Ammon's horn (tissue), 1 donor: Measurements from ENCODE around the gene CCDC51.
A peak's percentile ranks its signal among the peaks of the same experiment; 100 is the strongest.
"Not testable (repeated sequence)": the region's sequence is repeated elsewhere in the genome, so short reads cannot be mapped to it uniquely, and the experiment has no call there.

ENCODE experiments used
- DNase-seq: peaks from one replicate; pipeline ENCODE4 v3.0.0-alpha.2; 2016; ENCODE audit warnings: low spot score

CCDC51 gene

DNA sequence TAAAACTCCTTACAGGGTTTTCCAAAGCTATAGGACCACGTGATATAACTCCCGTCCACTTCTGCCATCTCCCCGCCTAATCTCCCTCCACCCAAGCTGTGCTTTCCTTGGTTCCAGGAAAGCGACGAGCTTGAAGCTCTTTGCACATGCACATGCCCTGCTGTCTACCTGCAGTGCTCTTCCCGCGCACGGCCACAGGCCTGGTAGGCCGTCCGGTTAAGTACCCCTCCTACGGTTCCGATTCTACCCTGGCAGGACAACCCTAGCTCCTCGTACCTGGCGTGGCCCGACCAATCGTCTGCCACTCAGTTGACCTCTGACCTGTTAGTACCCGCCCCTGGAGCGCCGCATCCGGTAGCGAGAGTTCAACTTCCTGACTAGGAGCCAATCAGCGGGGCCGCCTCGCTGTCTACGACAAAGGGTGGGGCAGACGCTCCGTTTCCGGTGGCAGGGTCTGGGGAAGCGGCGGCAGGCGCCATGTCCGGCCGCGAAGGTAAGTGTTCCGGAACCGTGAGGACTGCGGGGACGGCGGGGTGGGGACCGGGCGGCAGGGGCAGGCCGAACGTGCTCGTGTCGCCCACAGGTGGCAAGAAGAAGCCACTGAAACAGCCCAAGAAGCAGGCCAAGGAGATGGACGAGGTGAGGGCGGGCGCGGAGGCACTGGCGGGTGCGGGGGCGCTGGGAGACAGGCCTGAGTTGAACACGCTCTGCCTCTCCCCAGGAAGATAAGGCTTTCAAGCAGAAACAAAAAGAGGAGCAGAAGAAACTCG lies at the start of gene CCDC51, which contains the start of gene TMA7:
CCDC51 (minus strand) TSS at position 300 of the 770 bp plus-strand sequence. CDS start 4,991 bp downstream, outside the sequence.
TMA7 (plus strand) TSS at position 438 of the 770 bp plus-strand sequence; CDS start at position 478, 40 bp downstream.
- peak; percentile 99 for DNase-seq

- no peak for DNase-seq
These were observed 47.0 kb upstream of the CCDC51 start for GRCh38 chr3:48486952-48487351.

DNA sequence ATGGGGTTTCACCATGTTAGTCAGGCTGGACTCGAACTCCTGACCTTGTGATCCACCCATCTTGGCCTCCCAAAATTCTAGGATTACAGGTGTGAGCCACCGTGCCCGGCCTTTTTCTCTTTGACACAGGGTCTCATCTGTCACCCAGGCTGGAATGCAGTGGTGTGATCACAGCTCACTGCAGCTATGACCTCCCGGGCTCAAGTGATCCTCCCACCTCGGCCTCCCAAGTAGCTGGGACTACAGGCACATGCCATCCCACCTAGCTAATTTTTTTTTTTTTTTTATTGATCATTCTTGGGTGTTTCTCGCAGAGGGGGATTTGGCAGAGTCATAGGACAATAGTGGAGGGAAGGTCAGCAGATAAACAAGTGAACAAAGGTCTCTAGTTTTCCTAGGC lies 42.9 kb upstream of the CCDC51 start:
- not testable (repeated sequence) for DNase-seq

DNA sequence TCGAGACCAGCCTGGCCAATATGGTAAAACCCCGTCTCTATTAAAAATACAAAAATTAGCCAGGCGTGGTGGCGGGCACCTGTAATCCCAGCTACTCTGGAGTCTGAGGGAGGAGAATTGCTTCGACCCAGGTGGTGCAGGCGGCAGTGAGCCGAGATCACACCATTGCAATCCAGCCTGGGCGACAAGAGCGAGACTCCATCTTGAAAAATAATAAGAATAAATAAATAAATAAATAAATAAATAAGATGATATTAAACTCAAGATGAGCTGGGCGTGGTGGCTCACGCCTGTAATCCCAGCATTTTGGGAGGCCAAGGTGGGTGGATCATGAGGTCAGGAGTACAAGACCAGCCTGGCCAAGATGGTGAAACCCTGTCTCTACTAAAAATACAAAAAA lies 41.0 kb upstream of the CCDC51 start:
- not testable (repeated sequence) for DNase-seq

- no peak for DNase-seq
These were observed 39.0 kb upstream of the CCDC51 start for GRCh38 chr3:48478626-48479555.

- DNase-seq, result no peak
These were observed 38.1 kb upstream of the CCDC51 start for GRCh38 chr3:48477959-48478520.

GRCh38 chr3:48476426-48477053 lies 36.6 kb upstream of the CCDC51 start:
- no peak for DNase-seq

GRCh38 chr3:48475188-48475587 lies 35.3 kb upstream of the CCDC51 start:
- no peak for DNase-seq

DNA sequence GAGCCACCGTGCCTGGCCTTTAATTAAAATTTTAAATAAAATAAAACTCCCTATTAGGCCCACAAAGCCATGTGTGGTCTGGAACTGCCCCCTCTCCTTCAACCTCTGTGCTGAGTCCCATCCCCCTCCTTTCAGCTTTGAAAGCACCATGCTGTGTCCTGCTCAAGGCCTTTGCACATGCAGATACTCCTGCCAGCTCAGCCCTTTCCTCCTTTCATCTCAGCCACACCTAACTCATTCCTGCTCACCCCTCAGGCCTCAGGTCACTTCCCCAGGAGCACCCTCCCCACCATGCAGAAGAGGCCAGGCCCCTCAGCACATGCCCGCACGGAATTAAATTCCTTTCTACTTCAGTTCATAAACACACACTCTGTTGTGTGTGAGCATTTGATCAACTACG lies 34.7 kb upstream of the CCDC51 start:
- no peak for DNase-seq

DNA sequence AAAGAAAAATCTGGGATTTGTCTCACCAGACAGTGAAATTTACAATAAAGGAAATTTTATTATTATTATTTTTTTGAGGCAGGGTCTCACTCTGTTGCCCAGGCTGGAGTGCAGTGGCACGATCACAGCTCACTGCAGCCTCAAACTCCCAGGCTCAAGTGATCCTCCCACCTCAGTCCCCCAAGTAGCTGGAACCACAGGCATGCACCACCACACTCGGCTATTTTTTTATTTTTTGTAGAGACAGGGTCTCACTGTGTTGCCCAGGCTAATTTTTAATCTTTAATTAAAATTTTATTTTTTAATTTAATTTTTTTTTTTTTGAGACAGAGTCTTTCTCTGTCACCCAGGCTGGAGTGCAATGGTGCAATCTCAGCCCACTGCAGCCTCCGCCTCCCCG lies 34.1 kb upstream of the CCDC51 start:
- not testable (repeated sequence) for DNase-seq

DNA sequence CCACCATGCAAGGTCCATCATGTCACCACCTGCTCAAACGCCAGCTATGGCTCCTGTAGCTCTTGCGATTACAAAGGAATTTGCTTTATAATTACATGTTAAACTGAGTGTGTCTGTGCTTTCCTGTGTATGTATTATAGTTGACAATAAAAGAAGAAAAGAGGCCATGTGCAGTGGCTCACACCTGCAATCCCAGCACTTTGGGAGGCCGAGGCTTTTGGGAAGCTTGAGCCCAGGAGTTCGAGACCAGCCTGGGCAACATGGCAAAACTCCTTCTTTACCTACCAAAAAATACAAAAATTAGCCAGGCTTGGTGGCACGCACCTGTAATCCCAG lies 33.7 kb upstream of the CCDC51 start:
- no peak for DNase-seq

DNA sequence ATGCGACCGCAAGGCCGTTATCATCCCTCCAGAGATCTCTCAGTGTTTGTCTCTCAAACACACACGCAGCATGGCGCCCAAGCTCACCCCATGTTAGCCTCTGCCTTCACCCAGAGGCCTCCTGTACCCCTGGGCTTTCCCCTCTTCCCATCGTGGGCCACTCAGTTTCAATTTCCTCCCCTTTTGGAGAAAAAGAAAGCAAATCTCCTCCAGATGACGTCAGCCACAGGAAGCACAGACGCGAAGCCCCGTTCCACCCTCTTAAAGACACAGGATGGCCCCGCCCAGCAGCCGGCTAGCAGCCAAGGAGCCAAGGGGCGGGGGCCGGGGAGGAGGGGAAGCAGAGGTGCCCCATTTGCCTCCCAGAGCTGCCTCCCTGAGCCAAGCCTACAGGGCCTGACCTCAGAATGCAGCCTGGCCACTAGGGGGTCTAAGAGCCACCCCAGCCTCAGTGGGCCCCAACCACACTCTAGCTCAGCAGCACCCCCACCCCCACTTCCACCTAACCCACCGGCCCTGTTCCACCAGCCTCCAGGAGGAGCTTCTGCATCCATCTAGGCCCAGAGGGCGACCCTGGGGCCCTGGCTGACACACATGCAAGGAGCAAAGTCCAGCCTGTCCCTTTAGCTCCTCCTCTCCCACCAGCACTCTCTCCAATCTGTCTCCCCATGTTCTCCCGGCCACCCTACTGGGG lies 33.2 kb upstream of the CCDC51 start:
- DNase-seq, result peak; percentile 94

DNA sequence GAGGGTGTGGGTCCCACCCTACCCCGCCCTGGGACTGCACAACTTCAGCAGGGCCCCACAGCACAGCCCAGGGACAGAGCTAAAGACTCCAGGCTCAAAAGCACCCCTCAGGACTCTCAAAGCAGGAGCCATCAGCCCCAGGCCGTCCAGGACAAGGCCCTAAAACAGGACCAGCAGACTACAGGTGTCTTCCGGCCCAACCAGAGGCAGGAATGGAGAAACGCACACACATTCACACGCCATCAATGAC lies 32.7 kb upstream of the CCDC51 start:
- DNase-seq, result no peak

DNA sequence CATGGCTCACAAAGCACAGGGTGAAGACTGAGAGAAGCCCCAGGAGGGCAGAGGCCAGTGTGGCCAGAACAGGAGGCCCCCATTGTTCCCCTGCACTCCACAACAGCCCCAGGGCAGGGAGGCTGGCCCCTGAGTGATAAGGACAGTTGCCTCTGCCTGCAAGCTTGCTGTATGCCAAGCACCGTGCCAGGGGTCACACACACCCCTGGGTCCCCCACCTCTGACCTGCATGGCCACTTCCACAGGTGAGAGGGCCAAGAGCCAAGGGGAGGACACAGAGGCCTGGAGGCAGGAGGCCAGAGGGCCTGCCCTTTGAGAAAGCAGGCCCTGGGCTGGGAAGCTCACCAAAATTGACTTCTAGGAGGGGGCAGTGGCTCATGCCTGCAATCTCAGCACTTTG lies 30.4 kb upstream of the CCDC51 start:
- DNase-seq, result no peak

DNA sequence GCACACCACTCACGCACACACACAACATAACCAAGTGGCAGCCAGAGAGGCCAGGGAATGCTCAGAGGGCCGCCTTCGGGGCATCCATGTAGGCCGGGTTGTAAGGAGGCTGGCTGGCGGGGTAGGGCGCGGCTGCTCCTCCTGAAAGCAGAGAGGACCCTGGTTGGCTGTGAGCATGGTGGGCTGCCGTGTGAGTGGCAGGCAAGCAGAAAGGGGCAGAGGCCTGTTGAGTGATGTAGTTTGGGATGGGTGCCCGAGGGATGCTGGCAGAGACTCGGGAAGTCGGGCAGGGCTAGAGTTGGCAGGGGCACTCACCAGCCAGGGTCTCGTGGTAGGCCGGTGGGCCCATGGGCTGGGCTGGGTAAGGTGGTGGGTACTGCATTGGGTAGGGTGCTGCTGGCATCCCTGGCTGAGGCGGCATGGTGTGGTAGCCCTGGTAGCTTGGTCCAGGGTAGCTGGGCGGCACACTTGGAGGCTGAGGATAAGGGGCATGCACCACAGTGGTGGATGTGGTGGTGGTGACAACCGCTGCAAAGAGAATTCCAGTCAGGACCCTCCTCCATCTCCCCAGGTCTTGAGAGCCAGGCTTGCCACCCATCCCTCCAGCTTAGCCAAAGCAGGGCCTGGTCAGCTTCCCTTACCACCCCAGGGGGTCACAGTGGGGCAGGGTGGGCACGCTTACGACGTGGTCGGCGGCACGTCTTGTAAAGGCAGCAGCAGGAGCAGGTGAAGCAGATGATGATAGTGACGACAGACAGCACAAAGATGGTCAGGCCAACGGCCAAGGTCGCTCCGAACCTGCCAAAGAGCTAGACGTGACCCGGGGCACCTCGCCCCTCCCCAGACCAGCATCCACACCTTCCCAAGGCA lies 29.4 kb upstream of the CCDC51 start:
- DNase-seq, result no peak

GRCh38 chr3:48468329-48468731 lies 28.4 kb upstream of the CCDC51 start:
- no peak for DNase-seq

DNA sequence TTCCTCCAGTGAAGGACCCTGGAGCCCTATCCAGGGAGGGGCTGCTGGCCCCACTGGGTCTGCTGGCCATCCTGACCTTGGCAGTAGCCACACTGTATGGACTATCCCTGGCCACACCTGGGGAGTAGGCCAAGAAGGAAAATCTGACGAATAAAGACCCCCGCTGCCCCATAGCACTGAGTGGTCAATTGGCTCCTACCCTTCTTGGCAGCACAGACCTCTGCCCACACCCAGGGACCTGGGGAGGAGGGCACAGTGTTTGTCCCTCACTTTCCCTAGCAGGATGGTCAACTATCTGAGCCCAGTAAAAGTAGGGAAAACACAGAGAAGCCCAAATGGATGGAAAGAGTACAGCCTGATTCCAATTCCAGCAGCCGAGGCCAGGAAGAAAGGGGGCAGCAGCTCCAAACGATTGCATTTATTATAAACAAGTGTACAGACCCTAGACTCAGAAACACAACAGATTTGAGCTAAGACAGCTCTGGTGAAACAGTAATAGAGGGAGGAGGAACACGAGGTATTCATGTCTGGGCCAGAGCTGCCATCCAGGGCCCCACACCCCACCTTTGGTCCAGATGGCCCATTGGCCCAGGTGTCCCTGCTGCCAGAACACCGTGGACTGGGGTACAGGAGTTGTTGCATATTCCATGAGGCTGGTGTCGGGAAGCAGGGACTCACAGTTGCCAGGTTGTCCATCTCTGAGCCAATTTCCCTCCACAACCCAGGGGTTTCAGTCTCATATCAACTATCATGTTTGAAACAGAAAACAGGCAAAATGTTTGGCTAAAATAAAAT lies 27.8 kb upstream of the CCDC51 start:
- DNase-seq, result no peak

DNA sequence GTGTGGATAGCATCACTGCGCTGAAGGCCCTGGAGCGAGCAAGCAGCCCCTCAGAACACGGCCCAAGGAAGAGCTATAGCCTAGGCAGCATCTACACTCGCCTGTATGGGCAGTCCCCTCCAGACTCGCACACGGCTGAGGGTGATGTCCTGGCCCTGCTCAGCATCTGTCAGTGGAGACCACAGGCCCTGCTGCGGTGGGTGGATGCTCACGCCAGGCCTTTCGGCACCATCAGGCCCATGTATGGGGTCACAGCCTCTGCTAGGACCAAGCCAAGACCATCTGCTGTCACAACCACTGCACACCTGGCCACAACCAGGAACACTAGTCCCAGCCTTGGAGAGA lies 27.2 kb upstream of the CCDC51 start:
- no peak for DNase-seq

DNA sequence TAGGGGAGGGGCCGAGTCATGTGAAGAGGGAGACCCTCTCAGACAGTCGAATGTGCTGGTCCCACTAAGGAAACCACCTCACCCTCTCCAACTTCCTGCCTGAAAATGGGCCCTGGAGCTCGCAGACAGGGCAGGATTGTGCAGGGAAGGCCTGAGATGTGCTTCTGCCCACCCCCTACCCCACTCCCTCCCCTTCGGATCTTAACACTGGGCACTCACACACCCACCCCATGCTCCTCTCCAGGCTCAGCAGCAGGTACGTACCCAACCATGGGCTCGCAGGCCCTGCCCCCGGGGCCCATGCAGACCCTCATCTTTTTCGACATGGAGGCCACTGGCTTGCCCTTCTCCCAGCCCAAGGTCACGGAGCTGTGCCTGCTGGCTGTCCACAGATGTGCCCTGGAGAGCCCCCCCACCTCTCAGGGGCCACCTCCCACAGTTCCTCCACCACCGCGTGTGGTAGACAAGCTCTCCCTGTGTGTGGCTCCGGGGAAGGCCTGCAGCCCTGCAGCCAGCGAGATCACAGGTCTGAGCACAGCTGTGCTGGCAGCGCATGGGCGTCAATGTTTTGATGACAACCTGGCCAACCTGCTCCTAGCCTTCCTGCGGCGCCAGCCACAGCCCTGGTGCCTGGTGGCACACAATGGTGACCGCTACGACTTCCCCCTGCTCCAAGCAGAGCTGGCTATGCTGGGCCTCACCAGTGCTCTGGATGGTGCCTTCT lies 26.6 kb upstream of the CCDC51 start:
- DNase-seq, result no peak
